HUES64 (cell line): Measurements from ENCODE around the gene SENP3.

Experiments
- H3K27ac ChIP-seq: 2 replicates; pipeline ENCODE4 v1.7.0; 2013; ENCODE audit warnings: low read depth, low read length, inconsistent platforms
- H3K27me3 ChIP-seq: 2 replicates; pipeline ENCODE4 v1.6.1; 2013; ENCODE audit warnings: mild to moderate bottlenecking, low read length; ENCODE audit not compliant: insufficient read depth
- H3K36me3 ChIP-seq: 2 replicates; pipeline ENCODE4 v1.6.1; 2013; ENCODE audit warnings: mild to moderate bottlenecking, low read length; ENCODE audit not compliant: insufficient read depth
- H3K4me1 ChIP-seq: 2 replicates; pipeline ENCODE4 v1.6.1; 2013; ENCODE audit warnings: mild to moderate bottlenecking, low read length, moderate library complexity; ENCODE audit not compliant: insufficient read depth
- H3K4me3 ChIP-seq: 2 replicates; pipeline ENCODE4 v1.5.1; 2013; ENCODE audit warnings: mild to moderate bottlenecking, low read length, moderate library complexity
- H3K9ac ChIP-seq: 2 replicates; pipeline ENCODE4 v1.6.1; 2013; ENCODE audit warnings: mild to moderate bottlenecking, low read depth, low read length
- H3K9me3 ChIP-seq: 2 replicates; pipeline ENCODE4 v1.6.1; 2013; ENCODE audit warnings: low read depth, low read length; ENCODE audit not compliant: insufficient read depth
- WGBS: fragments of 150-250, 120-280 bp; methylation state at CpG from one replicate; pipeline ENCODE4 v1.1.7; 2013; ENCODE audit warnings: missing lambda C conversion rate; 5-methylcytosine and 5-hydroxymethylcytosine counted together

Gene SENP3

DNA sequence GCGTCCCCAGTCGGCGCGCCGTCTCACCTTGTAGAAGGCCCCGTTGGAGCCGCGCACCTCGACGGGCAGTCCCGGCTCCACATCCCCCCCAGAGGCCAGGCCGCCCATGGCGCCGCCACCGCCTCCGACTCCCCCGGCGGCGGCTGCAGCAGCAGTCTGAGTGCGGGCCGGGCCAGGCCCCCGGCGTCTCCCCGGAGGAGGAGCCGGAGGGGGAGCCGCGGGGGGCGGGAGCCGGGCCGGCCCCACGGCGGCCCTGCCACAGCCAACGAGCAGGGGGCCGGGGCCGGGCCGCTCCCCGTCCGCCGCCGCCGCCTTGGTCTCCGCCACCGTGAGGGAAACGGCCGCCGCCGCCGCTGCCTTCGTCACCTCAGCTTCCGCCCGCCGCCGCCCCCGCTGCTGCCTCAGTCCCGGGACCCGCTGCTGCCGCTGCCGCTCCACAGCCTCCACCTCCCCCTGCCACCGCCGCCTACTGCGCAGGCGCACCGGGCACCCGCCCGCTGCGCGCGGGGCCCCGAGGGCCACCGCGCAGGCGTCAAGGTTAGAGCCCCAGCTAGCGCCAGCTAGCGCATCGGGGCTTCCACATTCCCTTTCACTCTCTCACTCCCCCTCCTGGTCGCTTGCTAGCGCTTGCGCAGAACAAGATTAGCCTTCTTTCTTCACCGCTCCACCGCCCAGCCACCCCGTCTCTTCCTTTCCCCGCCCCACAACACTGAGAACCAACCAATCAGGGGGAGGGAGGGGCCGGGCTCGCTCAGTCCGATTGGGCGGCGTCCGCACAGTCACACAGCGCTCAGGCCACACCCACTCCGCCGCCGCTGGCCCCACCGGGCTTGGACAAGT, 52.9 kb downstream of the SENP3 start, which contains the start of gene FXR2:
FXR2 (minus strand) TSS at position 473 of the 840 bp plus-strand sequence; CDS start at position 108, 365 bp downstream.
- no peaks in the 10 kb centered on the region for H3K9me3 ChIP-seq
- H3K4me3 ChIP-seq = peak within 1 kb of the TSS; percentile 77
- peak within 1 kb of the TSS; percentile 85; the same call in 1 of the 2 replicates for H3K27ac ChIP-seq
- peaks cover 20% of the 10 kb centered on the region for H3K36me3 ChIP-seq
- H3K4me1 ChIP-seq = peaks cover 8% of the 10 kb centered on the region
- WGBS = under 1% methylated on average over 93 of the region's 93 CpGs
- H3K9ac ChIP-seq = peak within 1 kb of the TSS; percentile 79
- no peaks in the 10 kb centered on the region for H3K27me3 ChIP-seq

DNA sequence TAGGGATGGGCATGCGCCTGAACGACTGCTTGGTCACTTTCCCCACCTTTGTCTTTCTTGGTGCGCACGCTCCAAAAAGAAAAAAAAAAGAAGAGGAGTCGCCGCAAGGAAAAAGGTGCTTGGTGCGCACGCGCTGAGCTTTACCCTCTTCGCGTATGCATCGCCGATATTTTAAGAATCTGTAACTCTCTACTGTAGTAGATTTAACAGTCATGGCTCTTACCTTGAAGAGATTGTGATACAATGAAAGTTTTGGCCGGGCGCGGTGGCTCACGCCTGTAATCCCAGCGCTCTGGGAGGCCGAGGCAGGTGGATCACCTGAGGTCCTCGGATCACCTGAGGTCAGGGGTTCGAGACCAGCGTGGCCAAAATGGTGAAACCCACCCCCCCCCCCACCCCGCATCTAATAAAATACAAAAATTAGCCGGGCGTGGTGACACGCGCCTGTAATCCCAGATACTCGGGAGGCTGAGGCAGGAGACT, 53.6 kb downstream of the SENP3 start:
- Histone ChIP-seq H3K4me3 (peak overlapping the region; percentile 46), H3K4me1 (peaks cover 8% of the 10 kb centered on the region), H3K27ac (peak overlapping the region; percentile 47; the same call in 1 of the 2 replicates), H3K36me3 (peaks cover 17% of the 10 kb centered on the region), H3K9me3 (no peaks in the 10 kb centered on the region), H3K27me3 (no peaks in the 10 kb centered on the region), H3K9ac (peak overlapping the region; percentile 24; the same call in 1 of the 2 replicates)
- WGBS = 14% methylated on average over 27 of the region's 28 CpGs

DNA sequence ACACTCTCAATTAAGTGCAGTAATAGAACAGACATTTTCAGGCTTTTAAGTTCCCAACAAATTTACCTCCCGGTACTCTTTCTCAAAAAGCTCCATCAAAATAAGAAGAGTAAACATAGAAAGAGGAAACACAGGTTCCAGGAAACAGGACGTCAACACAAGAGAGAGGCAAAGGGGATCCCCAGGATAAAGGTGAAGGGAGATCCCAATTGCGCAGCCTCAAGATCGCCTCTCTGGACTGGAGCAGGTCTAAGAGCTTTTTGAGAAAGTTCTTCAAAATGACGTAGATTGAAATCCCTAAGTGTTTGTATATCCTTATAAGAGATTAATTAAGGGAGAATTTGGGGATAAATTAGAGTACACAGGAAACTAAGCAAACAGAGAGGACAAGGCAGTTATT, 56.9 kb downstream of the SENP3 start:
- Histone ChIP-seq H3K27ac (no peak overlapping the region), H3K27me3 (no peaks in the 10 kb centered on the region), H3K36me3 (no peaks in the 10 kb centered on the region), H3K4me1 (peaks cover 2% of the 10 kb centered on the region; the same call in 1 of the 2 replicates), H3K9me3 (no peaks in the 10 kb centered on the region), H3K9ac (no peak overlapping the region), H3K4me3 (no peak overlapping the region)
- WGBS = 94% methylated on average over 4 of the region's 5 CpGs

DNA sequence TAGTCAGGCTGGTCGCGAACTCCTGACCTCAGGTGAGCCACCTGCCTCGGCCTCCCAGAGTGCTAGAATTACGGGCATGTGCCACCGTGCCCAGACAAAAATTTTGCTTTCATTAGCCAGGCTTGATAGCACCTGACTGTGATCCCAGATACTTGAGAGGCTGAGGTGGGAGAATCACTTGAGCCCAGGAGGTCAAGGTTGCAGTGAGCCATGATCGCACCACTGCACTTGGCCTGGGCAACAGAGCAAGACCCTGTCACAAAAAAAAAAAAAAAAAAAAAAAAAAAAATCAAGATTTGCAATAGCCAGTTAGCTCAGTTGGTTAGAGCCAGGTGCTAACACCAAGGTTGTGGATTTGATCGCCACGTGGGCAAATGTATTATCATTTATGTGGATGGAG, 59.1 kb downstream of the SENP3 start:
- Histone ChIP-seq H3K36me3 (peaks cover under 1% of the 10 kb centered on the region; the same call in 1 of the 2 replicates), H3K27me3 (no peaks in the 10 kb centered on the region), H3K4me3 (no peak overlapping the region), H3K27ac (no peak overlapping the region), H3K9me3 (no peaks in the 10 kb centered on the region), H3K4me1 (no peaks in the 10 kb centered on the region), H3K9ac (no peak overlapping the region)
- WGBS = 95% methylated on average over 8 of the region's 8 CpGs
